ENCODE measurements around the gene SERINC1. TPM values are rescaled to one million over a fixed set of nuclear protein-coding genes. Genes with fewer than 3 reads are reported as not detected.

Gene SERINC1
- total RNA-seq, 1 donor from 2014 or later: 246 TPM

- Histone ChIP-seq H3K4me3 (no peak overlapping the region), H3K9me3 (no peaks in the 10 kb centered on the region), H3K27ac (no peak overlapping the region), H3K36me3 (peaks cover 61% of the 10 kb centered on the region), H3K27me3 (no peaks in the 10 kb centered on the region), H3K4me1 (no peaks in the 10 kb centered on the region)
- intact Hi-C loops (cut with DNase I): no loop called here
- TF ChIP-seq CTCF (IDR thresholded peaks at IDR 0.05): no peak
- ATAC-seq (no peak), DNase-seq (no peak)
Measured at GRCh38 chr6:122422614-122423267, 48.9 kb downstream of the SERINC1 start.

GRCh38 chr6:122422003-122422402 lies 49.6 kb downstream of the SERINC1 start:
- intact Hi-C loops (cut with DNase I): no loop called here
- no peaks in the 10 kb centered on the region for H3K27me3 ChIP-seq
- DNase-seq: no peak
- no peaks in the 10 kb centered on the region for H3K9me3 ChIP-seq
- TF ChIP-seq CTCF (IDR thresholded peaks at IDR 0.05): no peak
- H3K4me3 ChIP-seq: no peak overlapping the region
- H3K4me1 ChIP-seq: no peaks in the 10 kb centered on the region
- H3K27ac ChIP-seq: no peak overlapping the region
- no peak for ATAC-seq
- H3K36me3 ChIP-seq: peaks cover 66% of the 10 kb centered on the region

GRCh38 chr6:122416825-122417224 lies 54.8 kb downstream of the SERINC1 start:
- no peak for TF ChIP-seq CTCF (IDR thresholded peaks at IDR 0.05)
- no peak for ATAC-seq
- intact Hi-C loops (cut with DNase I): no loop called here
- Histone ChIP-seq H3K36me3 (peaks cover 58% of the 10 kb centered on the region), H3K9me3 (no peaks in the 10 kb centered on the region), H3K4me1 (no peaks in the 10 kb centered on the region), H3K4me3 (no peak overlapping the region), H3K27me3 (no peaks in the 10 kb centered on the region), H3K27ac (no peak overlapping the region)
- no peak for DNase-seq

- Histone ChIP-seq H3K4me3 (no peak overlapping the region), H3K4me1 (no peaks in the 10 kb centered on the region), H3K9me3 (no peaks in the 10 kb centered on the region), H3K36me3 (peaks cover 30% of the 10 kb centered on the region), H3K27me3 (no peaks in the 10 kb centered on the region), H3K27ac (no peak overlapping the region)
- intact Hi-C loops (cut with DNase I): no loop called here
- ATAC-seq: no peak
- no peak for TF ChIP-seq CTCF (IDR thresholded peaks at IDR 0.05)
- DNase-seq: no peak
Measured at GRCh38 chr6:122412001-122412400, 59.6 kb downstream of the SERINC1 start.

GRCh38 chr6:122408702-122409458 lies 62.7 kb downstream of the SERINC1 start:
- Histone ChIP-seq H3K27me3 (no peaks in the 10 kb centered on the region), H3K4me1 (no peaks in the 10 kb centered on the region), H3K27ac (no peak overlapping the region), H3K4me3 (no peak overlapping the region), H3K36me3 (peaks cover 15% of the 10 kb centered on the region), H3K9me3 (no peaks in the 10 kb centered on the region)
- ATAC-seq (no peak), DNase-seq (no peak)
- intact Hi-C loops (cut with DNase I): no loop called here
- TF ChIP-seq CTCF (IDR thresholded peaks at IDR 0.05): no peak

Measured in upper lobe of right lung (tissue), 1 donor.